ENCODE results near the gene NPPB. TPM values are rescaled to one million over a fixed set of nuclear protein-coding genes. Genes with fewer than 3 reads are reported as not detected.
A peak's percentile ranks its signal among the peaks of the same experiment; 100 is the strongest.

NPPB gene
- total and polyA plus RNA-seq, 9 of the 15 experiments (the other 6 are each of a cell fraction or from before 2014, with no cell fraction given), result not detected

- peak; percentile 63; the same call in 1 of the 2 replicates for TF ChIP-seq GABPA (tag; conservative IDR thresholded peaks at IDR 0.05; ENCODE audit: low read depth)
- TF ChIP-seq CBX3 (IDR thresholded peaks at IDR 0.05; ENCODE audit: borderline replicate concordance in 1 of 2, low read length in 2 of 2), result no peak
- TF ChIP-seq FOXA1 (IDR thresholded peaks at IDR 0.05; ENCODE audit: borderline replicate concordance), result no peak
- no peak for TF ChIP-seq NR2F6 (CRISPR knock-in tag; IDR thresholded peaks at IDR 0.05)
- TF ChIP-seq E4F1 (CRISPR knock-in tag; IDR thresholded peaks at IDR 0.05; ENCODE audit: borderline replicate concordance), result no peak
- TF ChIP-seq ZNF124 (CRISPR knock-in tag; IDR thresholded peaks at IDR 0.05), result no peak
- 0 out of 2 replicates have a peak, but pooled peaks have one; percentile 15 for TF ChIP-seq OTX1 (CRISPR knock-in tag; IDR thresholded peaks at IDR 0.05)
- no peak for TF ChIP-seq PHF20 (IDR thresholded peaks at IDR 0.05; ENCODE audit: partially characterized antibody)
- TF ChIP-seq SMAD4 (CRISPR knock-in tag; conservative IDR thresholded peaks at IDR 0.05), result peak; percentile 96
- TF ChIP-seq ZNF407 (IDR thresholded peaks at IDR 0.05; ENCODE audit: low read depth), result no peak
- no peak for TF ChIP-seq HES1 (IDR thresholded peaks at IDR 0.05; ENCODE audit: low read depth)
- TF ChIP-seq, protein P1, sequence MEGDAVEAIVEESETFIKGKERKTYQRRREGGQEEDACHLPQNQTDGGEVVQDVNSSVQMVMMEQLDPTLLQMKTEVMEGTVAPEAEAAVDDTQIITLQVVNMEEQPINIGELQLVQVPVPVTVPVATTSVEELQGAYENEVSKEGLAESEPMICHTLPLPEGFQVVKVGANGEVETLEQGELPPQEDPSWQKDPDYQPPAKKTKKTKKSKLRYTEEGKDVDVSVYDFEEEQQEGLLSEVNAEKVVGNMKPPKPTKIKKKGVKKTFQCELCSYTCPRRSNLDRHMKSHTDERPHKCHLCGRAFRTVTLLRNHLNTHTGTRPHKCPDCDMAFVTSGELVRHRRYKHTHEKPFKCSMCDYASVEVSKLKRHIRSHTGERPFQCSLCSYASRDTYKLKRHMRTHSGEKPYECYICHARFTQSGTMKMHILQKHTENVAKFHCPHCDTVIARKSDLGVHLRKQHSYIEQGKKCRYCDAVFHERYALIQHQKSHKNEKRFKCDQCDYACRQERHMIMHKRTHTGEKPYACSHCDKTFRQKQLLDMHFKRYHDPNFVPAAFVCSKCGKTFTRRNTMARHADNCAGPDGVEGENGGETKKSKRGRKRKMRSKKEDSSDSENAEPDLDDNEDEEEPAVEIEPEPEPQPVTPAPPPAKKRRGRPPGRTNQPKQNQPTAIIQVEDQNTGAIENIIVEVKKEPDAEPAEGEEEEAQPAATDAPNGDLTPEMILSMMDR (IDR thresholded peaks at IDR 0.05 in 2 of 3, conservative IDR thresholded peaks at IDR 0.05 in 1 of 3; ENCODE audit: insufficient read depth in 2 of 3, low read depth in 1 of 3, low read length in 3 of 3), result no peak
- TF ChIP-seq CBX1 (IDR thresholded peaks at IDR 0.05; ENCODE audit: low read depth), result no peak
Observed at GRCh38 chr1:11880911-11881748, 22.4 kb upstream of the NPPB start (continued).

Data from K562 (cell line).